ENCODE measurements around the gene CEP68. TPM values are rescaled to one million over a fixed set of nuclear protein-coding genes. Genes with fewer than 3 reads are reported as not detected.
"Not testable (repeated sequence)": the region's sequence is repeated elsewhere in the genome, so short reads cannot be mapped to it uniquely, and the experiment has no call there.

CEP68 gene
- 10 to 100 TPM in 2 of 3 donors, 1 to 10 TPM in 1; 5.0 to 17.2 (median 10.4) TPM for polyA plus RNA-seq

- 0 to 1% (median 0%) methylated on average over 67 to 99 of the region's 99 CpGs for WGBS, 3 donors
- H3K27ac ChIP-seq (ENCODE audit: low read depth, low read length), result peak within 1 kb of the TSS; percentile 13
Measured at GRCh38 chr2:65056215-65057053, at the start of gene CEP68. CEP68 (plus strand) TSS chr2:65056416; CDS start chr2:65069445, 13,029 bp downstream.

DNA sequence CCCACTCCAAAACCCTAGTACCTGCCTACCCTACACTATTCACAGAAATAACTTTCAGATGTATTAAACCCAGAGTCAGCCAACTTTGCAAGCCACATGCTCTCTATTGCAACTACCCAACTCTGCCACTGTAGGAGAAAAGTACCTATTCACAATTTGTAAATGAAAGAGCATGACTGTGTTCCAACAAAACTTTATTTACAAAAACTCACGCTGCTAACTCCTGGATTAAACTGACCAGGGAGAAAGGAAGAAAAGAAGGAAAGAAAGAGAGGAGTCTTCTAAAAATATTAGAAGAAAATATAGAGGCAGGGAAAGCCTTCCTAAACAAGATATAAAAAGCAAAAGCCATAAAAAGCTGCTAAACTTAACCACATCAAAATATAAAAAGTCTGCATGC, 42.4 kb upstream of the CEP68 start:
- no peak overlapping the region for H3K27ac ChIP-seq (ENCODE audit: low read depth, low read length)
- 85 to 95% (median 86%) methylated on average over 1 of the region's 1 CpG for WGBS, 3 donors

DNA sequence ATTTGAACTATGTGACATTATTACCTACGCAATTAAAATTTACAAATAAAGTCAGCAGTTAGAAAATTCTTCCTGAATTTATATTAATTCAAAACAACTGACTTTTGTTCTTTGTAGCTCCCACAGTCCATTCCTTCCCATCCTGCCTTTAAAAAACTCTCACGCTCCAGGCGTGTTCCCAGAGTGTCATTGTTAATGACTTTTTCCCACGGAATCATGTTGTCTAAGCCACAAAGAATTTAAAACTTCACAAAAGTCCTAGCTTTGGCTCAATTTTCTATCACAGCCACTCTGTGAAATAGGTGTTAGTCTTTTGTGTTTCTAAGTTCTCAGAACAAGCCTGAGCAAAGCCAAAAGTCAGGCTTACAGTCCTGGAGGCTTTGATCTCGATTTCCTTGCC, 40.5 kb upstream of the CEP68 start:
- H3K27ac ChIP-seq (ENCODE audit: low read depth, low read length), result no peak overlapping the region
- WGBS, 3 donors, result 79 to 86% (median 86%) methylated on average over 5 of the region's 5 CpGs

- no peak overlapping the region for H3K27ac ChIP-seq (ENCODE audit: low read depth, low read length)
- 82 to 91% (median 85%) methylated on average over 6 of the region's 6 CpGs for WGBS, 3 donors
Measured at GRCh38 chr2:65016789-65017188, 39.4 kb upstream of the CEP68 start.

DNA sequence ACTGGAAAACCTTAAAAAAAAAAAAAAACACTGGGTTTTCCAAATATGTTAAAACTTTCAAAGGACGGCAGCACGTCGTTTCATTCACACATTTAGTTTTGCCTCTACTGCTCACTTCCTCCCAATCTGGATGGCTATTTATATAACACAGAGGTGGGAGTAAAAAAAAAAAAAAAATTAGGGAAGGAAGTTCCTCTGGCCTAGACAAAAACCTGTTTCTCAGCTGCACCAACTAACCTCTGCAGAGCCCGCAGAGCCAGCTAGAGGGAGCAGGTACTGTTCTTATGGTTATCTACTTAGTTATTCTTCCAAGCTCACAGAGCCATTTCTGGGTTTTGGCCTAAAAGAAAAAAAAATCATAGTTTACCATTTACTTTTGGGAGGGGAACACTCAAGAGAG, 38.9 kb upstream of the CEP68 start:
- no peak overlapping the region for H3K27ac ChIP-seq (ENCODE audit: low read depth, low read length)
- 33 to 70% (median 49%) methylated on average over 4 of the region's 4 CpGs for WGBS, 3 donors

DNA sequence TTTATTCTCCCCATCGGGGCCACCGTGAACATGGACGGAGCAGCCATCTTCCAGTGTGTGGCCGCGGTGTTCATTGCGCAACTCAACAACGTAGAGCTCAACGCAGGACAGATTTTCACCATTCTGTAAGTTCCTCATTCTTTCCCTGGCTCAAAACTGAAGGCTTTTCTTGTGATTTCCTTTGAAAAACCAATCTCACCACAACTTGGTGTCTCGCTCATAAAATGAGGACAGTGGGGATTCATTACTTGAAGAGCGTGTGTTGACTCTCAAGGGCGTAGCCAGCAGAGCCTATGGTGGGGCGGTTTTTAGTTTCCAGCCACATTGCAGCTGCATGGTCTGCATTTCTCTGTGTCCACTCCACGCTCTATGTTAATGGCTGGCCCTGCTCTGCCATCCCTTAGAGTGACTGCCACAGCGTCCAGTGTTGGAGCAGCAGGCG, 38.1 kb upstream of the CEP68 start:
- no peak overlapping the region for H3K27ac ChIP-seq (ENCODE audit: low read depth, low read length)
- 61 to 94% (median 73%) methylated on average over 15 of the region's 15 CpGs for WGBS, 3 donors

DNA sequence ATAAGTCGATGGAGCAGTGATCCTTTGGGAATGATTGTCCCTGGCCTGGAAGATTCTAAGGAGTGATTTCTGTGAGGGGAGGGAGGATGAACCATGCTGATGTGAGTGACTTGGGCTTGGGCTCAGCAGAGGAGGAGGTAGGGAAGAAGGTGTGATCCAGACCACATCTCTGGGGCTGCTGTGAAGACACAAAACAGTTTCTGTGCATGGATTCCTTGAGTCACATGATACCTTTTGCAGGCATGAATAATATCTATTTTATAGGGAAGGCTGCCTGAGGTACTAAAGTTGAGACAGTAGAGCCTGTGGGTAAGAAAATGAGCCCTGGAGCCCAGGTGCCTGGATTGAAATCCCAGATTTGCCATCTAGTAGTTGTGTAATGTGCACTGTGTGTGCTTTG, 37.2 kb upstream of the CEP68 start:
- H3K27ac ChIP-seq (ENCODE audit: low read depth, low read length), result no peak overlapping the region
- 67 to 83% (median 83%) methylated on average over 1 of the region's 1 CpG for WGBS, 3 donors

GRCh38 chr2:65019675-65020195, 36.5 kb upstream of the CEP68 start:
- no peak overlapping the region for H3K27ac ChIP-seq (ENCODE audit: low read depth, low read length)
- 94 to 97% (median 95%) methylated on average over 8 of the region's 8 CpGs for WGBS, 3 donors

GRCh38 chr2:65020251-65020650, 36.0 kb upstream of the CEP68 start:
- not testable (repeated sequence) for H3K27ac ChIP-seq (ENCODE audit: low read depth, low read length)
- WGBS, 3 donors, result 92 to 97% (median 95%) methylated on average over 1 of the region's 1 CpG

- WGBS, 3 donors, result 77 to 95% (median 94%) methylated on average over 11 of the region's 11 CpGs
- H3K27ac ChIP-seq (ENCODE audit: low read depth, low read length), result no peak overlapping the region
Measured at GRCh38 chr2:65020943-65021528, 35.2 kb upstream of the CEP68 start.

DNA sequence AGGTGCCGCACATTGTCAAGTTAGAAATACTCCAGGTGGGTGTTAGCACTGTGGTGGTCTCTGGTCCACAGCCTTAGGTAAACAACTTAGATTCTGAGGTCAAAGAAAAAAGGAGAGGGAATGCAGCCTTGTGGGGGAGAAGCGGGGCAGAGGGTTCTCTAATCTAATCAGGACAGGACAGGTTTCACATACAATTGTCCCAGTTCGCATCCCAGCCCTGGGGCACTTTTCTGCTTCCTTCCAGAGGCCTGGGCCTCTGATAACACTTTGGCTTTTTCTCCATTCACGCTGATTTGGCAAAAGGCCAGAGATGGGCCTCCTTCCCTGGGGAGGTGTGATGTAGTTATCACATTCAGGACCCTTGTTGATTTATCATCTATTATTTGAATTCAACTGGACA, 34.5 kb upstream of the CEP68 start:
- WGBS, 3 donors, result 69 to 77% (median 71%) methylated on average over 4 of the region's 4 CpGs
- no peak overlapping the region for H3K27ac ChIP-seq (ENCODE audit: low read depth, low read length)

GRCh38 chr2:65022189-65022588, 34.0 kb upstream of the CEP68 start:
- no peak overlapping the region for H3K27ac ChIP-seq (ENCODE audit: low read depth, low read length)
- WGBS, 3 donors, result 94 to 95% (median 94%) methylated on average over 6 of the region's 6 CpGs

DNA sequence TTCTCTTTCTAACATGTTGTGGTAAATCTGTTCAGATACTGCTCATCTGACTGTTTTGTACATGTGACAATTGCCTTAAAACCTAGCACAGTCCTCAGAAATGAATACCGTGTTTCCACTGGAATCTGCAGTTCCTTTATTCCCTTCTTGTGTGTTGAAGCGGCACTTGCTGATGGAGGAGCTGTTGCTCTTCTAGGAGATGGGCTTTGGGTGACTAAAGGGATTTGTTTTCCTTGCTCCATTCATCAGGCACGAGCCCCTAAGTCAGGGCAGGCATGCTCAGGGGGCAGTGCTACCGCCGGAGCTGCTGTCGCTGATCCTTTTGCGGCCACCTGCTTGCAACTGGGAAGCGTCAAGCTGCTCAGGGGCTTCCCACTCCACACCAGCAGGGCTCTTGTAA, 32.5 kb upstream of the CEP68 start:
- no peak overlapping the region for H3K27ac ChIP-seq (ENCODE audit: low read depth, low read length)
- WGBS, 3 donors, result 89 to 96% (median 94%) methylated on average over 8 of the region's 8 CpGs

GRCh38 chr2:65024149-65024829, 31.9 kb upstream of the CEP68 start:
- 81 to 82% (median 82%) methylated on average over 7 of the region's 7 CpGs for WGBS, 3 donors
- no peak overlapping the region for H3K27ac ChIP-seq (ENCODE audit: low read depth, low read length)

GRCh38 chr2:65025453-65026123, 30.6 kb upstream of the CEP68 start:
- no peak overlapping the region for H3K27ac ChIP-seq (ENCODE audit: low read depth, low read length)
- WGBS, 3 donors, result 82 to 94% (median 82%) methylated on average over 8 of the region's 8 CpGs

GRCh38 chr2:65026154-65026553, 30.1 kb upstream of the CEP68 start:
- 93 to 96% (median 95%) methylated on average over 8 of the region's 8 CpGs for WGBS, 3 donors
- no peak overlapping the region for H3K27ac ChIP-seq (ENCODE audit: low read depth, low read length)

DNA sequence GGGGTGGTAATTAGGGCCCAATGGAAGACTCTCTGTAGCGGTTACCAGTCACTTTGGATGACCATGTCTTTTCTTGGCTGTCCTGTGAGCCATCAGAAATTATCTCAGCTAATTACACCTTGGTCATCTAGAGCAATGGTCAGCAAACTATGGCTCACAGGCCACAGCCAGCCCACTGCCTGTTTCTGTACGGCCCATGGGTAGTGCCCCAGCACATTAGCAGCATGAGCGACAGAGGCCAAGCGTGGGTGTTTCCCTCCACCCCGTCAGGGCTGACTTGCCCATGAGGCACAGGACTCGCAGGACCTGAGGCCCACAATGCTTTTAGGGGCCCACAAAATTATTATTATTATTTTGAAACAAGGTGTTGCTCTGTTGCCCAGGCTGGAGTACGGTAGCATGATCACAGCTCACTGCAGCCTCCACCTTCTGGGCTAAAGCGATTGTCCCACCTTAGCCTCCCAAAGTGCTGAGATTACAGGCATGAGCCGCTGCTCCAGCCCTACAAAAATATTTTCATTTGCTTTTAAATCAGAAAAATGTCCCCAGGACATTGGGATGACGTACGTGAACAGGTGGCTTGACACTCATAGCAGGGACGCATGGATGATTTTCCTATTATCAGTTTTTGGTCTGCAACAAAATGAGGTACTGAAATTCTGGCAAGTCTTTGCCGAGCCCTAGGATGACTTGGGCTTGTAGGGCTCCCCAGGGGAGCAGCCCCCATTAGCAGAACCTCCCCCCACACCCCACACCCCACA, 29.3 kb upstream of the CEP68 start:
- H3K27ac ChIP-seq (ENCODE audit: low read depth, low read length), result no peak overlapping the region
- WGBS, 3 donors, result 94 to 95% (median 95%) methylated on average over 13 of the region's 13 CpGs

Measured in adipose tissue (tissue), 3 donors.